BE2C (cell line): Measurements from ENCODE around the gene AKT2.
"Not testable (repeated sequence)": the region's sequence is repeated elsewhere in the genome, so short reads cannot be mapped to it uniquely, and the experiment has no call there.

ENCODE experiments used
- DNase-seq: peaks from one replicate; pipeline ENCODE4 v3.0.0-alpha.2; 2020
- H3K27me3 ChIP-seq: fragments of 250-450 bp; sonication (Bioruptor Pico); 2 replicates; pipeline ENCODE4 v1.5.1; 2020; ENCODE audit warnings: mild to moderate bottlenecking
- H3K36me3 ChIP-seq: fragments of 250-450 bp; sonication (Bioruptor Pico); 2 replicates; pipeline ENCODE4 v1.5.1; 2020; ENCODE audit warnings: mild to moderate bottlenecking
- H3K4me1 ChIP-seq: fragments of 250-450 bp; sonication (Bioruptor Pico); 2 replicates; pipeline ENCODE4 v1.5.1; 2020
- H3K4me3 ChIP-seq: 2 replicates; pipeline ENCODE4 v1.5.1; 2011; ENCODE audit warnings: low read depth, low read length
- H3K9me3 ChIP-seq: fragments of 250-450 bp; sonication (Bioruptor Pico); 2 replicates; pipeline ENCODE4 v1.5.1; 2020
- TF ChIP-seq, protein P1 (sequence below): IDR thresholded peaks from 2 replicates; pipeline ENCODE4 v1.5.1; 2012; ENCODE audit warnings: mild to moderate bottlenecking, low read depth, low read length

The AKT2 gene

DNA sequence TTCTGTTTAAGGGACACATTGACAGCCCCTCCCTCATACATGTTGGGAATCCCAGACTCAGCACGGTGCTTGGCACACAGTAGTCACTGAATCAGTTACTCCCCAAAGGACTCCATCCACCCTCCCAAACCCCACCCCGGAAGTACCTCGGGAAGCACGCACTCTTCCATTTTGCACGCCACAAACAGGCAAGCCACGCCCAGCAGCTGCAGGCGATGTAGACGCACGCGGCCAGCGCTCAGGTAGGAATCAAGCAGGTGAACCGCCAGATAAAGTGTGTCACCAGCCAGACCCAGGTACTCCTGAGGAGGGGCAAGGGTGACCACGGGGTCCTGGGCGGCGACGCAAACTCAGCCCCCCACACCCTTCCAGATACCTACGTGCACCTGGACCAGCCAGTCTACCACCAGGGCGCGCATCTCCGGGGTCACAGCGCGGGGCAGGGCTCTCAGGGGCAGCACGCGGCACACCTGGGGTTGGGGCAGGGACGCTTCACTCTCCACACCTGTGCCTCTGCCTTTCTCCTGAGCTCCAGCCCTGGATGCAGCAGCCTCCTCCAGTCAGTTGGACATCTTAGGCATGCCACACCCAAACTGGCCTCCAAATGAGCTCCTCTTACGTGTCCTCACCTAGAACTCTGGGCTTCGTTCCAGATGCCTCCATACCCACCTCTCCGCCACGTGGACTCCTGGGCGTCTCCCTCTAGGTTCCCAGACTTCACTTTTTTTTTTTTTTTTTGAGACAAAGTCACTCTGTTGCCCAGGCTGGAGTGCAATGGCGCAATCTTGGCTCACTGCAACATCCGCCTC lies 60.6 kb downstream of the AKT2 start:
- H3K4me3 ChIP-seq: no peak overlapping the region
- TF ChIP-seq, protein P1, sequence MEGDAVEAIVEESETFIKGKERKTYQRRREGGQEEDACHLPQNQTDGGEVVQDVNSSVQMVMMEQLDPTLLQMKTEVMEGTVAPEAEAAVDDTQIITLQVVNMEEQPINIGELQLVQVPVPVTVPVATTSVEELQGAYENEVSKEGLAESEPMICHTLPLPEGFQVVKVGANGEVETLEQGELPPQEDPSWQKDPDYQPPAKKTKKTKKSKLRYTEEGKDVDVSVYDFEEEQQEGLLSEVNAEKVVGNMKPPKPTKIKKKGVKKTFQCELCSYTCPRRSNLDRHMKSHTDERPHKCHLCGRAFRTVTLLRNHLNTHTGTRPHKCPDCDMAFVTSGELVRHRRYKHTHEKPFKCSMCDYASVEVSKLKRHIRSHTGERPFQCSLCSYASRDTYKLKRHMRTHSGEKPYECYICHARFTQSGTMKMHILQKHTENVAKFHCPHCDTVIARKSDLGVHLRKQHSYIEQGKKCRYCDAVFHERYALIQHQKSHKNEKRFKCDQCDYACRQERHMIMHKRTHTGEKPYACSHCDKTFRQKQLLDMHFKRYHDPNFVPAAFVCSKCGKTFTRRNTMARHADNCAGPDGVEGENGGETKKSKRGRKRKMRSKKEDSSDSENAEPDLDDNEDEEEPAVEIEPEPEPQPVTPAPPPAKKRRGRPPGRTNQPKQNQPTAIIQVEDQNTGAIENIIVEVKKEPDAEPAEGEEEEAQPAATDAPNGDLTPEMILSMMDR: no peak
- H3K9me3 ChIP-seq: peaks cover 2% of the 10 kb centered on the region; the same call in 1 of the 2 replicates
- H3K27me3 ChIP-seq: peaks cover 19% of the 10 kb centered on the region
- peaks cover 2% of the 10 kb centered on the region; the same call in 1 of the 2 replicates for H3K4me1 ChIP-seq
- H3K36me3 ChIP-seq: no peaks in the 10 kb centered on the region
- DNase-seq: no peak

DNA sequence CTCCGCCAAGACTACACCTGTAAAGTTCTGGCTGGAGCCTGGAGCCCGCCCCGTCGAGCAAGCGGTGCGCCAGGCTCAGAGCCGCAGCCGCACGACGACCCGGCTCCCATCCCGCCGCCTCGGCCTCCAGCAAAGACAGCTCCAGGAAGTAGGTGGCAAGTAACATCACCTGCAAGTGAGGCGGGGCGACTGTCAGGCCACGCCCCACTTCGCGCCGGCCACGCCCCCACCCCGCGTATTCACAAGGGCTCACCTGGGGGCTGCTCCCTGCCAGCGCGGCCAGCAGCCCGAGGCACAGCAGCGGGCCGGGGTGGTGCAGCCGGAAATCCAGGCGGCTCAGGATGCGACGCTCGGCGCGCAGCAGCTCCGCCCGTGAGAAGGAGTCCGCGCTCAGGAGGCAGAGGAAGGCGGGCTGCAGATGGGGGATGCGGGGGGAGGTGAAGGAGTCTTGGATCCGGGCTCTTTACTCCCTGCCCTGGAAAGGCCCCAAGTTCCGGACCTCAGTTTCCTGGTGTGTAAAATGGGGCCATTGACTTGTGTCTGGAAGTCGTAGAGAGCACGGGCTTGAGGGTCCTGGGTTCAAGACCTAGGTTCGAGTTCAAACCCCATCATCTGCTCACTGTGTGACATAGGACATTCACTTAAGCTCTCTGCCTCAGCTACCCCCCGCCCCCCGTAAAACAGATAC lies 61.9 kb downstream of the AKT2 start:
- no peak for DNase-seq
- TF ChIP-seq, protein P1: no peak
- Histone ChIP-seq H3K4me3 (no peak overlapping the region), H3K9me3 (peaks cover 2% of the 10 kb centered on the region; the same call in 1 of the 2 replicates), H3K4me1 (peaks cover 2% of the 10 kb centered on the region; the same call in 1 of the 2 replicates), H3K36me3 (no peaks in the 10 kb centered on the region), H3K27me3 (peaks cover 23% of the 10 kb centered on the region)

DNA sequence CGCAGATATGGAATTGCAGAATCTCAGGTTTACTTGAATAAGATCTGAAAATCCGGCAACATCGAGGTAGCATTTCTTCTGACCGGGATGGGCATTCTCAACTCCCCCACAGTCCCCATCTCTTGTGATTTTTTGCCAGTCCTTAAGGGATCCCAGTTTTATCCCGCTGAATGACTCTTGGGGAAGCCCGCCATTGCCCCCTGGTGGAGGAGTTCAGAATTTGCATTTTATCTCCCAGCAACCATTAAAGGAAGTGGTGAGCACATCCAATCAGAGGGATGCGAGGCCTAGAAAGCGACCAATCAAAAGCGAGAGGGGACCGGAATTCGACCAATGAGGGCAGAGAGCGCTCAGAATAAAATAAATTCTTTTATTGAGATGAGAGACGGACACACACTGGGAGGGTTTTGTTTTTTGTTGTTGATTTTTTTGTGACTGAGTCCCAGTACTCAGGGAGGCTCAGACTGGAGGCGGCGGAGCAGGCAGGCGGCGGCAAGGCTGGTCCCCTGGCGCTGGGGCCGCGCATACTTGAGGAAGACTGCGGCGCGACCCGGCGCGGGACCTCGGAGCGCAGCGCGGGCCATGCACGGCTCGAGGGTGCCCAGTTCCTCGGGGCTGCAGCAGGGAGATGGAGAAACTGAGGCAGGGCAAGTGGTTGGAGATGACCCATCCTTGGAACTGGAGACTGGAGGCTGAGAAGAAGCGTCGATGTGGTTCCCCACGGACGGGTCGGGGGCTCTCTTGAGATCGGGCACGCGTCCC lies 63.1 kb downstream of the AKT2 start:
- Histone ChIP-seq H3K27me3 (peaks cover 28% of the 10 kb centered on the region), H3K9me3 (peaks cover 2% of the 10 kb centered on the region; the same call in 1 of the 2 replicates), H3K36me3 (no peaks in the 10 kb centered on the region), H3K4me3 (no peak overlapping the region), H3K4me1 (peaks cover 2% of the 10 kb centered on the region; the same call in 1 of the 2 replicates)
- TF ChIP-seq, protein P1: peak; percentile 94
- DNase-seq: peak; percentile 82

DNA sequence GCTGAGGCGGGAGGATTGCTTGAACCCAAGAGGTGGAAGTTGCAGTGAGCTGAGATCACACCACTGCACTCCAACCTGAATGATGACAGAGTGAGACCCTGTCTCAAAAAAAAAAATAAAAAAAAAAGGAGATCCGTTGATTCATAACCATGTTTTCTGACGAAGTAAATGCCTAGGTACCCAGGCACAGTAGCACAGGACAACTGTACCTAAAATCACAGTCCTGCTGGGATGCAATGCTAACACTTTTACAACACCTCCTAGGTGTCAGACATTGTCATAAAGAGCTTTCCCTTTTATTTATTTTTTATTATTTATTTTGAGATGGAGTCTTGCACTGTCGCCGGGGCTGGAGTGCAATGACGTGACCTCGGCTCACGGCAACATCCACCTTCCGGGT lies 64.5 kb downstream of the AKT2 start:
- Histone ChIP-seq H3K4me3 (no peak overlapping the region), H3K27me3 (peaks cover 29% of the 10 kb centered on the region), H3K36me3 (no peaks in the 10 kb centered on the region), H3K9me3 (peaks cover 2% of the 10 kb centered on the region; the same call in 1 of the 2 replicates), H3K4me1 (peaks cover 2% of the 10 kb centered on the region; the same call in 1 of the 2 replicates)
- TF ChIP-seq, protein P1: no peak
- no peak for DNase-seq

DNA sequence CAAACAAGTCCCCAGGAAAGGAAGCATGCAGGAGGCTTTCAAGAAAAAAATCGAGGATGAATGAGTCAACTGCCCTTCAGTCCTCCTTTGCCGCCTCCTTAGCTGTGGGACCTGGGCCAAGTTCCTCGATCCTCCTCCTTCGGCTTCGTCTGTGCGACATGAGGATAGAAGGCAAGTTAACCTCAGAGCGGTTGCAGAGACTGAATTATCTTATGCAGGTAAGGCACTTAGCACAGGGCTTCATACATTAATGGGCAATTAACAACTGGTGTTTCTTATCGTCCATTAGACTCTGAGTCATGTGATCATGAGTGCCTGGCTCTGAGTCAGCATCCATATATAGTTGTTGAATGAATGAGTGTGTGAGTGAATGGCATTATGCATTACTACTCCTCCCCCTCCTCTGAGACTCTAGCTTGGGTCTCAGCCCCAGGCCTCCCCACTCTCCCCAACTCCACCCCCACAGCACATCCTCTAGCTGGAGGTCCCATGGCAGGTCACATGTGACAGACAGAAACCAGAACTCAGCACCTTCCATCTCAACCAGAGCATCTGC lies 65.3 kb downstream of the AKT2 start:
- peaks cover 2% of the 10 kb centered on the region; the same call in 1 of the 2 replicates for H3K4me1 ChIP-seq
- H3K27me3 ChIP-seq: peaks cover 28% of the 10 kb centered on the region
- TF ChIP-seq, protein P1: no peak
- no peaks in the 10 kb centered on the region for H3K36me3 ChIP-seq
- H3K9me3 ChIP-seq: peaks cover 2% of the 10 kb centered on the region; the same call in 1 of the 2 replicates
- H3K4me3 ChIP-seq: peak overlapping the region; percentile 6; the same call in 1 of the 2 replicates
- DNase-seq: peak; percentile 66

DNA sequence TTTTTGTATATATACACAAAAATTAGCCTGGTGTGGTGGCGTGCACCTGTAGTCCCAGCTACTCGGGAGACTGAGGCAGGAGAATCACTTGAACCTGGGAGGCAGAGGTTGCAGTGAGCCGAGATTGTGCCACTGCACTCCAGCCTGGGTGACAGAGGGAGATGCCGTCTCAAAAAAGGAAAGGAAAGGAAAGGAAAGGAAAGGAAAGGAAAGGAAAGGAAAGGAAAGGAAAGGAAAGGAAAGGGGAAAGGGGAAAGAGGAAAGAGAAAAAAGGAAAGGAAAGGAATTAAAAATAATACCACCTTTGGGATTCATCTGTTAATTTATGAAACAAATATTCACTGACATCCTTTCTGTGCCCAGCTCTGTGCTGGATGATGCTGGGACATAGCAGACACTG lies 66.1 kb downstream of the AKT2 start:
- H3K9me3 ChIP-seq, H3K36me3 ChIP-seq, DNase-seq, H3K4me1 ChIP-seq, H3K4me3 ChIP-seq: not testable (repeated sequence)
- peaks cover 28% of the 10 kb centered on the region for H3K27me3 ChIP-seq
